HCT116 (cell line): ENCODE data around the gene STAG1. TPM values are rescaled to one million over a fixed set of nuclear protein-coding genes. Genes with fewer than 3 reads are reported as not detected.

Experiments
- ATAC-seq: fragments of 200-7000 bp; cut with Tn5 transposase; 2 replicates; pipeline ENCODE4 v1.9.1; 2020; ENCODE audit warnings: mild to moderate bottlenecking, moderate library complexity
- BruUV-seq: library from RNA; stranded (reverse); fragments of 400-500 nt; replicated peaks from 2 replicates; lab custom pipeline; 2021; lab: Mats Ljungman, UMichigan
- CTCF ChIA-PET: fragments of 300-600 bp; sonication (Branson Sonifier 250); formaldehyde crosslinking; loops from one replicate; lab custom pipeline; 2021; ENCODE audit warnings: antibody characterized with exemption; lab: Charles Lee
- POLR2A ChIA-PET: fragments of 300-600, 350-600 bp; sonication (Branson Sonifier 250); formaldehyde crosslinking; loops from one replicate; lab custom pipeline; 2021; ENCODE audit warnings: antibody characterized with exemption; lab: Charles Lee
- RAD21 ChIA-PET, 2 experiments: fragments of 300-600 bp; sonication (Branson Sonifier 250); formaldehyde crosslinking; loops; one replicate each; lab custom pipeline; 2023; ENCODE audit warnings: low total read pairs in 2 of 2; ENCODE audit not compliant: uncharacterized antibody in 2 of 2, unreplicated experiment in 2 of 2, low non-redundant PET in 1 of 2; lab: Charles Lee
- DNase-seq: peaks from one replicate; pipeline ENCODE4 v3.0.0-alpha.2; 2010; ENCODE audit warnings: low read depth, low spot score
- H2AFZ ChIP-seq: fragments of 200-600 bp; shearing (Covaris generic), sonication (generic); 2 replicates; pipeline ENCODE4 v1.6.1; 2017; ENCODE audit warnings: low read depth, mixed run types, mixed read lengths, antibody characterized with exemption, low read length; ENCODE audit not compliant: poor library complexity, severe bottlenecking
- H3K27ac ChIP-seq: 2 replicates; pipeline ENCODE4 v1.5.1; 2012; ENCODE audit warnings: low read depth, low read length
- H3K27me3 ChIP-seq: fragments of 200-600 bp; sonication (generic); 2 replicates; pipeline ENCODE4 v1.6.1; 2016; ENCODE audit warnings: mixed run types, low read length, mixed read lengths; ENCODE audit not compliant: insufficient read depth
- H3K36me3 ChIP-seq, 2 experiments: fragments of 200-500 bp in 1 of 2; fragments of 200-600 bp in 1 of 2; sonication (Bioruptor generic) in 1 of 2; sonication (generic) in 1 of 2; 2 replicates each; pipeline versions ENCODE4 v1.5.1 to v1.6.1; 2014 to 2016; ENCODE audit warnings: low read length in 2 of 2, inconsistent platforms in 1 of 2, mixed read lengths in 1 of 2, mixed run types in 1 of 2; ENCODE audit not compliant: insufficient read depth in 2 of 2, control insufficient read depth in 1 of 2
- H3K4me1 ChIP-seq, 2 experiments: fragments of 200-600 bp in 1 of 2; sonication (generic) in 1 of 2; 2 replicates each; pipeline versions ENCODE4 v1.5.1 to v1.6.1; 2012 to 2017; ENCODE audit warnings: low read length in 2 of 2, inconsistent platforms in 1 of 2, mild to moderate bottlenecking in 1 of 2, mixed read lengths in 1 of 2, mixed run types in 1 of 2, moderate library complexity in 1 of 2; ENCODE audit not compliant: insufficient read depth in 2 of 2, control insufficient read depth in 1 of 2
- H3K4me2 ChIP-seq: fragments of 200-600 bp; sonication (generic); 2 replicates; pipeline ENCODE4 v1.6.1; 2017; ENCODE audit warnings: mixed run types, low read length, mixed read lengths
- H3K4me3 ChIP-seq, 2 experiments: fragments of 200-600 bp in 1 of 2; sonication (generic) in 1 of 2; replicated peaks in 1 of 2; 2 replicates each; pipeline ENCODE4 v1.5.1; 2011 to 2016; ENCODE audit warnings: low read length in 2 of 2, control low read depth in 1 of 2, low read depth in 1 of 2, mild to moderate bottlenecking in 1 of 2, mixed read lengths in 1 of 2, mixed run types in 1 of 2
- H3K79me2 ChIP-seq: fragments of 200-600 bp; sonication (generic); 2 replicates; pipeline ENCODE4 v1.6.1; 2017; ENCODE audit warnings: mild to moderate bottlenecking, mixed run types, low read length, moderate library complexity, mixed read lengths; ENCODE audit not compliant: insufficient read depth
- H3K9ac ChIP-seq: fragments of 200-600 bp; sonication (generic); 2 replicates; pipeline ENCODE4 v1.6.1; 2016; ENCODE audit warnings: low read length, mixed read lengths
- H3K9me2 ChIP-seq: fragments of 200-600 bp; sonication (generic), shearing (Covaris generic); 2 replicates; pipeline ENCODE4 v1.6.1; 2017; ENCODE audit warnings: mixed run types, mild to moderate bottlenecking, moderate library complexity; ENCODE audit not compliant: insufficient read depth
- H3K9me3 ChIP-seq, 2 experiments: fragments of 200-500 bp in 1 of 2; fragments of 200-600 bp in 1 of 2; sonication (Bioruptor generic) in 1 of 2; sonication (generic) in 1 of 2; 2 replicates each; pipeline ENCODE4 v1.6.1; 2014 to 2017; ENCODE audit warnings: low read length in 2 of 2, mixed read lengths in 2 of 2, inconsistent platforms in 1 of 2, low read depth in 1 of 2, mild to moderate bottlenecking in 1 of 2, mixed run types in 1 of 2, moderate library complexity in 1 of 2; ENCODE audit not compliant: control insufficient read depth in 1 of 2, insufficient read depth in 1 of 2
- H4K20me1 ChIP-seq: fragments of 200-600 bp; sonication (generic), shearing (Covaris generic); 2 replicates; pipeline ENCODE4 v1.6.1; 2017; ENCODE audit warnings: mixed run types, mild to moderate bottlenecking, moderate library complexity; ENCODE audit not compliant: insufficient read depth
- ATF3 ChIP-seq: IDR thresholded peaks from 2 replicates; pipeline ENCODE4 v1.6.1; 2012
- CTCF ChIP-seq, 3 experiments: fragments of 200-600 bp in 1 of 3; sonication (generic) in 1 of 3; IDR thresholded peaks in 2 of 3; conservative IDR thresholded peaks in 1 of 3; 2 replicates each; pipeline ENCODE4 v1.5.1; 2012 to 2017; ENCODE audit warnings: low read depth in 2 of 3, low read length in 2 of 3, antibody characterized with exemption in 1 of 3, borderline replicate concordance in 1 of 3, control low read depth in 1 of 3, mild to moderate bottlenecking in 1 of 3, mixed read lengths in 1 of 3, mixed run types in 1 of 3, moderate library complexity in 1 of 3; ENCODE audit not compliant: insufficient read depth in 1 of 3
- EGR1 ChIP-seq: IDR thresholded peaks from 2 replicates; pipeline ENCODE4 v1.6.1; 2012; ENCODE audit warnings: low read depth
- ELF1 ChIP-seq: IDR thresholded peaks from 2 replicates; pipeline ENCODE4 v1.6.1; 2012; ENCODE audit warnings: low read depth, borderline replicate concordance
- EZH2 ChIP-seq: fragments of 200-600 bp; sonication (generic); IDR thresholded peaks from 2 replicates; pipeline ENCODE4 v1.6.1; 2017; ENCODE audit warnings: antibody characterized with exemption, mixed run types
- FOSL1 ChIP-seq: IDR thresholded peaks from 2 replicates; pipeline ENCODE4 v1.6.1; 2012; ENCODE audit warnings: low read depth
- MAX ChIP-seq: IDR thresholded peaks from 2 replicates; pipeline ENCODE4 v1.6.1; 2012
- POLR2A ChIP-seq: IDR thresholded peaks from 2 replicates; pipeline ENCODE4 v1.7.0; 2011; ENCODE audit warnings: borderline replicate concordance; ENCODE audit not compliant: insufficient read depth, insufficient read length; ENCODE audit errors: extremely low read depth
- POLR2AphosphoS5 ChIP-seq: IDR thresholded peaks from 2 replicates; pipeline ENCODE4 v1.6.1; 2011; ENCODE audit warnings: mild to moderate bottlenecking, low read depth, low read length, moderate library complexity
- SIN3A ChIP-seq: IDR thresholded peaks from 2 replicates; pipeline ENCODE4 v1.6.1; 2012; ENCODE audit warnings: low read depth
- SP1 ChIP-seq: IDR thresholded peaks from 2 replicates; pipeline ENCODE4 v1.6.1; 2012; ENCODE audit warnings: low read depth
- SRF ChIP-seq: IDR thresholded peaks from 2 replicates; pipeline ENCODE4 v1.6.1; 2012; ENCODE audit warnings: low read depth
- ZFX ChIP-seq: fragments of 450-650 bp; IDR thresholded peaks from 2 replicates; pipeline ENCODE4 v1.6.1; 2017
- ZNF274 ChIP-seq: fragments of 200-500 bp; sonication (Bioruptor generic); IDR thresholded peaks from 2 replicates; pipeline ENCODE4 v1.6.1; 2014; ENCODE audit warnings: mild to moderate bottlenecking, low read depth, low read length, inconsistent platforms
- intact Hi-C: fragments of 100-400 bp; cut with micrococcal nuclease; formaldehyde crosslinking; loops from 2 replicates; pipeline ENCODE4 v1.10.0; 2022
- total RNA-seq: library from RNA; stranded (reverse); gene quantifications from one replicate; pipeline ENCODE4 v1.2.1, GENCODE V29; 2021; ENCODE audit not compliant: unreplicated experiment

Gene STAG1
- total RNA-seq, 1 experiment from 2014 or later: 29.4 TPM

- ChIA-PET POLR2A (no interaction called here), RAD21 (no interaction called here), CTCF (no interaction called here)
- H3K4me2 ChIP-seq: no peak overlapping the region
- no peak overlapping the region for H3K27ac ChIP-seq
- intact Hi-C loops: no loop called here
- no peaks in the 10 kb centered on the region for H3K9me3 ChIP-seq
- H3K9me2 ChIP-seq: no peaks in the 10 kb centered on the region
- H3K4me3 ChIP-seq: no peak overlapping the region
- no peak for ATAC-seq
- H3K27me3 ChIP-seq: no peaks in the 10 kb centered on the region
- H4K20me1 ChIP-seq: no peaks in the 10 kb centered on the region
- no peak for TF ChIP-seq SP1
- TF ChIP-seq ZNF274: no peak
- TF ChIP-seq ZFX: no peak
- TF ChIP-seq ELF1: no peak
- no peak for TF ChIP-seq SIN3A
- no peak for TF ChIP-seq POLR2A
- no peak for TF ChIP-seq SRF
- no peak for TF ChIP-seq CTCF (IDR thresholded peaks at IDR 0.05 in 2 of 3, conservative IDR thresholded peaks at IDR 0.05 in 1 of 3; ENCODE audit: borderline replicate concordance in 1 of 3, insufficient read depth in 1 of 3, low read depth in 2 of 3, low read length in 2 of 3)
- no peak for TF ChIP-seq ATF3
- TF ChIP-seq POLR2AphosphoS5: no peak
- no peak for TF ChIP-seq FOSL1
- no peak for TF ChIP-seq EGR1
- TF ChIP-seq EZH2: no peak
- no peak for TF ChIP-seq MAX
- H3K9ac ChIP-seq: no peak overlapping the region
- no peak for DNase-seq
- no peak overlapping the region for H2AFZ ChIP-seq
- H3K79me2 ChIP-seq: peaks cover 71% of the 10 kb centered on the region
- no peaks in the 10 kb centered on the region for H3K36me3 ChIP-seq
- peaks cover 18 to 31% of the 10 kb centered on the region in 2 experiments for H3K4me1 ChIP-seq
- BruUV-seq: no TSS peak
These were observed 125.7 kb downstream of the STAG1 start for GRCh38 chr3:136626493-136626892.
